HG03575 (cell line): ENCODE measurements around the gene FAM53B.

Source experiments
- ATAC-seq: cut with Tn5 transposase; IDR thresholded peaks from one replicate; pipeline ENCODE4 v1.9.1; 2021; ENCODE audit not compliant: unreplicated experiment, insufficient number of reproducible peaks, low FRiP score; ENCODE audit errors: extremely low read depth

FAM53B gene

GRCh38 chr10:124688889-124689670 lies 55.1 kb downstream of the FAM53B start:
- peak; percentile 90 for ATAC-seq

GRCh38 chr10:124688386-124688785 lies 55.8 kb downstream of the FAM53B start:
- ATAC-seq: no peak

- ATAC-seq: no peak
Measured at GRCh38 chr10:124686707-124687376, 57.3 kb downstream of the FAM53B start.

- no peak for ATAC-seq
Measured at GRCh38 chr10:124685261-124685660, 58.9 kb downstream of the FAM53B start.

- ATAC-seq: no peak
Measured at GRCh38 chr10:124683814-124684213, 60.4 kb downstream of the FAM53B start.

GRCh38 chr10:124681626-124682552 lies 62.3 kb downstream of the FAM53B start:
- ATAC-seq: no peak

- no peak for ATAC-seq
Measured at GRCh38 chr10:124681091-124681490, 63.1 kb downstream of the FAM53B start.

- ATAC-seq: no peak
Measured at GRCh38 chr10:124680675-124681074, 63.5 kb downstream of the FAM53B start.

- ATAC-seq: no peak
Measured at GRCh38 chr10:124679401-124679800, 64.8 kb downstream of the FAM53B start.

- no peak for ATAC-seq
Measured at GRCh38 chr10:124678557-124679240, 65.5 kb downstream of the FAM53B start.

GRCh38 chr10:124677749-124678556 lies 66.2 kb downstream of the FAM53B start:
- no peak for ATAC-seq

GRCh38 chr10:124677293-124677699 lies 66.9 kb downstream of the FAM53B start:
- ATAC-seq: no peak

GRCh38 chr10:124676416-124677062 lies 67.6 kb downstream of the FAM53B start:
- ATAC-seq: no peak

- ATAC-seq: no peak
Measured at GRCh38 chr10:124675824-124676223, 68.4 kb downstream of the FAM53B start.

GRCh38 chr10:124675261-124675660 lies 68.9 kb downstream of the FAM53B start:
- no peak for ATAC-seq

- ATAC-seq: no peak
Measured at GRCh38 chr10:124674768-124675222, 69.4 kb downstream of the FAM53B start.

- no peak for ATAC-seq
Measured at GRCh38 chr10:124672181-124672638, 72.0 kb downstream of the FAM53B start.
